H1 (cell line): ENCODE results near the gene TMEM38A. TPM values are rescaled to one million over a fixed set of nuclear protein-coding genes. Genes with fewer than 3 reads are reported as not detected.

Experiments used
- CTCF ChIA-PET: fragments of 300-600 bp; sonication (Branson Sonifier 250); formaldehyde crosslinking; loops from one replicate; lab custom pipeline; 2021; ENCODE audit not compliant: partially characterized antibody; lab: Charles Lee
- POLR2A ChIA-PET: fragments of 300-600 bp; sonication (Branson Sonifier 250); formaldehyde crosslinking; loops from one replicate; lab custom pipeline; 2021; ENCODE audit warnings: inconsistent platforms; ENCODE audit not compliant: partially characterized antibody; lab: Charles Lee
- DNase-seq, 2 experiments: peaks; one replicate each; pipeline versions ENCODE4 v3.0.0 to v3.0.0-alpha.2; 2010 to 2022; ENCODE audit warnings: low spot score in 2 of 2, low read depth in 1 of 2, mixed read lengths in 1 of 2
- FAIRE-seq: peaks from 2 replicates; lab custom pipeline; 2011; peaks lifted over from hg19 to GRCh38; lab: Jason Lieb, UNC
- H2AFZ ChIP-seq: 2 replicates; pipeline ENCODE4 v1.8.1; 2012; ENCODE audit warnings: low read length, inconsistent platforms
- H2AK5ac ChIP-seq: 2 replicates; pipeline ENCODE4 v1.6.1; 2013; ENCODE audit warnings: low read depth, low read length
- H2BK120ac ChIP-seq: replicated peaks from 2 replicates; pipeline ENCODE3; 2013; ENCODE audit warnings: low read depth, low read length, inconsistent platforms
- H2BK12ac ChIP-seq: 2 replicates; pipeline ENCODE4 v1.6.1; 2013; ENCODE audit warnings: low read depth, low read length
- H2BK15ac ChIP-seq: 2 replicates; pipeline ENCODE4 v1.6.1; 2013; ENCODE audit warnings: low read length
- H2BK20ac ChIP-seq: 2 replicates; pipeline ENCODE4 v1.6.1; 2013; ENCODE audit warnings: low read length
- H2BK5ac ChIP-seq: 2 replicates; pipeline ENCODE4 v1.6.1; 2013; ENCODE audit warnings: low read depth, low read length
- H3K14ac ChIP-seq: 2 replicates; pipeline ENCODE4 v1.6.1; 2013; ENCODE audit warnings: inconsistent platforms; ENCODE audit not compliant: insufficient read length
- H3K18ac ChIP-seq: 2 replicates; pipeline ENCODE4 v1.6.1; 2013; ENCODE audit warnings: low read length; ENCODE audit errors: extremely low read depth
- H3K23ac ChIP-seq: 2 replicates; pipeline ENCODE4 v1.6.1; 2013; ENCODE audit warnings: inconsistent platforms; ENCODE audit not compliant: insufficient read length
- H3K23me2 ChIP-seq: 2 replicates; pipeline ENCODE4 v1.6.1; 2013; ENCODE audit warnings: low read depth, low read length
- H3K27ac ChIP-seq: 2 replicates; pipeline ENCODE4 v1.6.1; 2011; ENCODE audit warnings: low read depth, low read length, inconsistent platforms
- H3K27me3 ChIP-seq, 4 experiments: replicated peaks in 1 of 4; 1 replicate in 1 of 4; 2 replicates in 3 of 4; pipeline versions ENCODE4 v1.6.1 to v1.8.1; 2011 to 2013; ENCODE audit warnings: low read length in 3 of 4, mild to moderate bottlenecking in 3 of 4, inconsistent platforms in 2 of 4, mixed read lengths in 2 of 4, moderate library complexity in 1 of 4; ENCODE audit not compliant: control insufficient read depth in 3 of 4, insufficient read depth in 3 of 4; ENCODE audit errors: extremely low read depth in 1 of 4
- H3K36me3 ChIP-seq, 4 experiments: 2 replicates each; pipeline versions ENCODE4 v1.6.1 to v1.8.1; 2011 to 2013; ENCODE audit warnings: mild to moderate bottlenecking in 4 of 4, low read length in 3 of 4, moderate library complexity in 2 of 4, control low read depth in 1 of 4, inconsistent platforms in 1 of 4; ENCODE audit not compliant: insufficient read depth in 4 of 4, control insufficient read depth in 2 of 4
- H3K4ac ChIP-seq: replicated peaks from 2 replicates; pipeline ENCODE3; 2013; ENCODE audit warnings: low read length, low read depth, mixed read lengths, inconsistent platforms; ENCODE audit not compliant: insufficient read length
- H3K4me1 ChIP-seq, 4 experiments: replicated peaks in 1 of 4; 1 replicate in 1 of 4; 2 replicates in 3 of 4; pipeline versions ENCODE4 v1.6.1 to v1.8.1; 2011 to 2013; ENCODE audit warnings: low read length in 3 of 4, inconsistent platforms in 2 of 4, mixed read lengths in 1 of 4; ENCODE audit not compliant: insufficient read depth in 4 of 4, control insufficient read depth in 3 of 4
- H3K4me2 ChIP-seq, 2 experiments: 2 replicates each; pipeline versions ENCODE4 v1.6.1 to v1.8.1; 2011 to 2013; ENCODE audit warnings: low read depth in 2 of 2, low read length in 2 of 2, control low read depth in 1 of 2, inconsistent platforms in 1 of 2, mild to moderate bottlenecking in 1 of 2; ENCODE audit not compliant: insufficient read depth in 1 of 2
- H3K4me3 ChIP-seq, 4 experiments: fragments of 200-600, 300-600 bp in 1 of 4; sonication (generic), shearing (Covaris generic), sonication (Bioruptor Twin) in 1 of 4; 2 replicates each; pipeline versions ENCODE4 v1.5.1 to v1.8.1; 2011 to 2016; ENCODE audit warnings: low read length in 4 of 4, low read depth in 3 of 4, control low read depth in 2 of 4, inconsistent platforms in 2 of 4, mild to moderate bottlenecking in 2 of 4, mixed read lengths in 1 of 4, moderate library complexity in 1 of 4; ENCODE audit not compliant: insufficient read depth in 2 of 4; ENCODE audit errors: extremely low read depth in 1 of 4
- H3K56ac ChIP-seq: replicated peaks from 2 replicates; pipeline ENCODE3; 2013; ENCODE audit warnings: low read depth, mild to moderate bottlenecking, mixed read lengths, low read length, inconsistent platforms; ENCODE audit not compliant: insufficient read length
- H3K79me1 ChIP-seq: 2 replicates; pipeline ENCODE4 v1.6.1; 2013; ENCODE audit warnings: low read depth, low read length, control low read depth
- H3K79me2 ChIP-seq, 2 experiments: 2 replicates each; pipeline versions ENCODE4 v1.6.1 to v1.8.1; 2012 to 2013; ENCODE audit warnings: low read length in 2 of 2, mild to moderate bottlenecking in 2 of 2, inconsistent platforms in 1 of 2; ENCODE audit not compliant: insufficient read depth in 2 of 2, control insufficient read depth in 1 of 2
- H3K9ac ChIP-seq, 4 experiments: replicated peaks in 1 of 4; 1 replicate in 1 of 4; 2 replicates in 3 of 4; pipeline versions ENCODE4 v1.6.1 to v1.8.1; 2011 to 2013; ENCODE audit warnings: low read depth in 3 of 4, low read length in 3 of 4, control low read depth in 2 of 4, mild to moderate bottlenecking in 2 of 4, moderate library complexity in 2 of 4, inconsistent platforms in 1 of 4; ENCODE audit errors: extremely low read depth in 1 of 4
- H3K9me3 ChIP-seq, 2 experiments: 2 replicates each; pipeline versions ENCODE4 v1.6.1 to v1.8.1; 2012 to 2013; ENCODE audit warnings: mild to moderate bottlenecking in 2 of 2, moderate library complexity in 2 of 2, control low read depth in 1 of 2, inconsistent platforms in 1 of 2, low read depth in 1 of 2, low read length in 1 of 2, mixed read lengths in 1 of 2; ENCODE audit not compliant: insufficient read depth in 2 of 2
- H4K20me1 ChIP-seq, 2 experiments: replicated peaks in 1 of 2; 2 replicates each; pipeline versions ENCODE3 to v1.8.1; 2011 to 2013; ENCODE audit warnings: inconsistent platforms in 2 of 2, low read length in 2 of 2, mild to moderate bottlenecking in 1 of 2; ENCODE audit not compliant: insufficient read depth in 2 of 2, control insufficient read depth in 1 of 2
- H4K5ac ChIP-seq: 2 replicates; pipeline ENCODE4 v1.6.1; 2013; ENCODE audit warnings: low read length, low read depth, mixed read lengths, inconsistent platforms; ENCODE audit not compliant: insufficient read length
- H4K8ac ChIP-seq: 2 replicates; pipeline ENCODE4 v1.8.0; 2013; ENCODE audit warnings: mild to moderate bottlenecking, moderate library complexity, low read length, inconsistent platforms; ENCODE audit not compliant: insufficient read depth; ENCODE audit errors: extremely low read depth
- H4K91ac ChIP-seq: replicated peaks from 2 replicates; pipeline ENCODE3; 2013; ENCODE audit warnings: low read length, mixed read lengths, inconsistent platforms; ENCODE audit not compliant: insufficient read length
- ASH2L ChIP-seq: fragments of 200-600, 300-600 bp; sonication (generic); IDR thresholded peaks from one replicate; pipeline ENCODE4 v1.7.1; 2017; ENCODE audit warnings: low read length
- BCL11A ChIP-seq, 2 experiments: IDR thresholded peaks; one replicate each; pipeline ENCODE4 v1.6.1; 2011; ENCODE audit warnings: low read depth in 2 of 2, low read length in 2 of 2, mild to moderate bottlenecking in 2 of 2
- CTBP2 ChIP-seq: IDR thresholded peaks from 2 replicates; pipeline ENCODE4 v1.7.0; 2011; ENCODE audit warnings: borderline replicate concordance, mild to moderate bottlenecking, moderate library complexity, mixed read lengths, low read length; ENCODE audit not compliant: insufficient read depth, insufficient read length
- EGR1 ChIP-seq: IDR thresholded peaks from 2 replicates; pipeline ENCODE4 v1.6.1; 2011; ENCODE audit warnings: low read depth, low read length, borderline replicate concordance
- JUN ChIP-seq: IDR thresholded peaks from 2 replicates; pipeline ENCODE4 v1.6.1; 2011; ENCODE audit warnings: low read depth, mild to moderate bottlenecking, improper control_type of control experiment, low read length
- KDM1A ChIP-seq: fragments of 200-600, 300-600 bp; sonication (generic); IDR thresholded peaks from 2 replicates; pipeline ENCODE4 v1.7.1; 2016; ENCODE audit warnings: mild to moderate bottlenecking, low read length, borderline replicate concordance
- MAX ChIP-seq: IDR thresholded peaks from 2 replicates; pipeline ENCODE4 v1.6.1; 2012; ENCODE audit warnings: inconsistent platforms
- PHF8 ChIP-seq: fragments of 200-600 bp; sonication (generic); conservative IDR thresholded peaks from 2 replicates; pipeline ENCODE4 v1.7.1; 2012; ENCODE audit warnings: low read depth, mild to moderate bottlenecking, inconsistent platforms, low read length, moderate library complexity
- SIRT6 ChIP-seq: IDR thresholded peaks from one replicate; pipeline ENCODE4 v1.7.1; 2012; ENCODE audit warnings: low read length, inconsistent platforms
- SIX5 ChIP-seq: IDR thresholded peaks from 2 replicates; pipeline ENCODE4 v1.6.1; 2011; ENCODE audit warnings: mild to moderate bottlenecking, low read depth, low read length
- SP1 ChIP-seq: IDR thresholded peaks from 2 replicates; pipeline ENCODE4 v1.6.1; 2011; ENCODE audit warnings: low read depth, low read length
- polyA plus RNA-seq, 7 experiments: library from polyadenylated mRNA; depleted of rRNA in 3 of 7; stranded (reverse) in 5 of 7; unstranded in 2 of 7; fragments of >200 nt in 5 of 7; fragments of 200-250 nt in 2 of 7; gene quantifications; 1 replicate in 5 of 7; 2 replicates in 1 of 7; 4 replicates in 1 of 7; pipeline versions ENCODE4 v1.2.1 to v1.2.3, GENCODE V29; 2011 to 2013; ENCODE audit warnings: missing spikeins in 2 of 7, mixed read lengths in 2 of 7
- total RNA-seq: library from RNA; stranded (reverse); fragmentation: NEBNext Ultra II Directional; extraction: Animal tissue kit (Norgen Biotek cat#: 25700); gene quantifications from 2 replicates; pipeline ENCODE4 v1.2.1, GENCODE V29; 2021

TMEM38A gene
- total and polyA plus RNA-seq, 2 of the 8 experiments (the other 6 are each of a cell fraction or from before 2014, with no cell fraction given), result 8.9 to 9.2 TPM

- H3K79me2 ChIP-seq, result peaks cover 0 to 39% of the 10 kb centered on the region in 2 experiments; a peak in 3 of 4 replicates
- no peak for TF ChIP-seq JUN
- no peak for TF ChIP-seq MAX
- TF ChIP-seq ASH2L, result no peak
- TF ChIP-seq SIRT6, result no peak
- no peak for TF ChIP-seq CTBP2
- TF ChIP-seq EGR1, result no peak
- no peak for TF ChIP-seq BCL11A (IDR thresholded peaks at IDR 0.05; ENCODE audit: low read depth in 2 of 2, low read length in 2 of 2)
- no peak for TF ChIP-seq SP1
- TF ChIP-seq KDM1A, result no peak
- no peak for TF ChIP-seq PHF8
- no peak for TF ChIP-seq SIX5
These were observed 23.4 kb upstream of the TMEM38A start for GRCh38 chr19:16637535-16637934.

More at GRCh38 chr19:16637535-16637934, 23.4 kb upstream of the TMEM38A start:
- no peak for DNase-seq
- Histone ChIP-seq H3K4ac (no peak overlapping the region), H3K23ac (no peak overlapping the region), H3K79me1 (peaks cover 3% of the 10 kb centered on the region; the same call in 1 of the 2 replicates), H2BK12ac (no peak overlapping the region), H2BK120ac (no peak overlapping the region), H4K5ac (no peak overlapping the region), H2BK5ac (no peak overlapping the region), H3K14ac (no peak overlapping the region), H3K9me3 (no peaks in the 10 kb centered on the region), H2BK15ac (no peak overlapping the region), H3K4me1 (no peaks in the 10 kb centered on the region), H2AK5ac (no peak overlapping the region), H3K9ac (no peak overlapping the region), H3K27ac (no peak overlapping the region), H2AFZ (no peak overlapping the region), H3K27me3 (no peaks in the 10 kb centered on the region), H3K4me3 (no peak overlapping the region), H4K20me1 (peaks cover 3 to 7% of the 10 kb centered on the region in 2 experiments), H3K36me3 (peaks cover 6 to 26% (median 13%) of the 10 kb centered on the region in 4 experiments; a peak in 7 of 8 replicates), H4K91ac (no peak overlapping the region), H3K4me2 (no peak overlapping the region), H3K18ac (no peak overlapping the region), H2BK20ac (no peak overlapping the region), H3K56ac (no peak overlapping the region), H4K8ac (no peak overlapping the region), H3K23me2 (no peaks in the 10 kb centered on the region)
- POLR2A ChIA-PET, result interaction anchor here (1.0 to 4.7 kb wide), 7 partner anchors 8 to 37 kb away, joined by 3 to 27 read pairs (median 5); partner anchors contain the start of genes MED26, SMIM7 and TMEM38A
- CTCF ChIA-PET, result interaction anchor here (0.6 to 1.3 kb wide), 4 partner anchors 8 to 389 kb away, joined by 3 to 4 read pairs (median 3); no protein-coding TSS in a partner anchor
- no peak for FAIRE-seq
